HG02943 (cell line): ENCODE results near the gene CNKSR1.
A peak's percentile ranks its signal among the peaks of the same experiment; 100 is the strongest.

Experiments used
- ATAC-seq: cut with Tn5 transposase; IDR thresholded peaks from one replicate; pipeline ENCODE4 v1.9.1; 2021; ENCODE audit warnings: mild to moderate bottlenecking, low read depth, moderate library complexity; ENCODE audit not compliant: unreplicated experiment

Gene CNKSR1

DNA sequence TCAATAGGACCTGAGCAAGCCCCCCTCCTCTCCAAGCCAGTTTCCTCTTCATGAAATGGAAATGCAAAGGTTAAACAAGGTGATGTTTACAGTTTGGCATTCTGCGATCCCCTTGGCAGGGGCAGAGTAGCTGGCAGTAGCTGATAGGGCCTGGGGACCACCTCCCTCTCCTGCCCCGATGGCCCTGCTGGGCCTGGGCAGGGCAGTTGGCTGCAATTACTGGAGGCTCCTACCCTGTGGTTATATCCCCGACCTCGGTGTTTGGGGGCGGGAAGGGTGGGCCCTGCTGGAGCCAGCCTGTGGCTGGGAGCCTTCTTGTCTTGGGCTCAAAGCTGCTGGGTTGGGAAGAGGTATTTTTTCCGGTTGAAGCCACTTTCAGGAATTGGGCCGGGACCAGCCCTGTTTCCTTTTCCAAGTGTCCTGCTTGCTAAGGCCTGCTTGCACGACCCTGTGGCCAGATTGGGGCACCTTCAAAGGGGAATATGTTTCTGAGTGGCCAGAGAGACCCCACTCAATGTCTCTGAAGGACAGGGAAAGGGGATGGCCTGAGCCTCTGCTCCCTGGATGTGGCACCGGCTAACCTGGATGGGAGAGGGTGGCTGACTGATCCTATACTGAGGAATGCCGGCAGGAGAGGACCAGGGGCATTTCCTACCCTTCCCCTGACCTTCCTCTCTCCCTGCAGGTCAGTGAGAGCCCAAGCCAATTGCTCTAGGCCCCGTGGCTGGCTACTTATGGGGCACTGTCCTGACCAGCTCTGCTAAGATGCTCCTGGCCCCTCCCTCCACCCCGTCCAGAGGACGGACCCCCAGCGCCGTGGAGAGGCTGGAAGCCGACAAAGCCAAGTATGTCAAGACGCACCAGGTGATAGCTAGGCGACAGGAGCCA lies 16.5 kb upstream of the CNKSR1 start:
- no peak for ATAC-seq

DNA sequence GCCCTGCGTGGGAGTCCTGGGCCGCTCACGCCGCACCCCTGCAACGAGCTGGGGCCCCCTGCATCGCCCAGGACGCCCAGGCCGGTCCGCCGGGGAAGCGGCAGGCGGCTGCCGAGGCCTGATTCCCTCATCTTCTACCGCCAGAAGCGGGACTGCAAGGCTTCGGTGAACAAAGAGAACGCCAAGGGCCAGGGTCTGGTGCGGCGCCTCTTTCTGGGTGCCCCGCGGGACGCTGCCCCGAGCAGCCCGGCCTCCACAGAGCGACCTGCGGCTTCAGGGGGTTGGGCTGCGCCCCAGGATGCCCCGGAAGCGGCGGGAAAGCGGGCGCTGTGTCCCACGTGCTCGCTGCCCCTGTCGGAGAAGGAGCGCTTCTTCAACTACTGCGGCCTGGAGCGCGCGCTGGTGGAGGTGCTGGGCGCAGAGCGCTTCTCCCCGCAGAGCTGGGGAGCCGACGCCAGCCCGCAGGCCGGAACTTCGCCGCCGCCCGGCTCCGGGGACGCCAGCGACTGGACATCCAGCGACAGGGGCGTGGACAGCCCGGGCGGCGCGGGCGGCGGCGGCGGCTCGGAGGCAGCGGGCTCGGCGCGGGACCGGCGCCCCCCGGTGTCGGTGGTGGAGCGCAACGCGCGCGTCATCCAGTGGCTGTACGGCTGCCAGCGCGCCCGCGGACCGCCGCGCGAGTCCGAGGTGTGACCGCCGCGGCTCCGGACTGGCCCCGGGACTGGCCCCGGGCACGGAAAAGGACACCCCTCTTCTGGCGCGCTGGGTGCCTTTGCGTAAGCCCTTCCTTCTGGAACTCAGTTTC lies 15.7 kb upstream of the CNKSR1 start:
- no peak for ATAC-seq

DNA sequence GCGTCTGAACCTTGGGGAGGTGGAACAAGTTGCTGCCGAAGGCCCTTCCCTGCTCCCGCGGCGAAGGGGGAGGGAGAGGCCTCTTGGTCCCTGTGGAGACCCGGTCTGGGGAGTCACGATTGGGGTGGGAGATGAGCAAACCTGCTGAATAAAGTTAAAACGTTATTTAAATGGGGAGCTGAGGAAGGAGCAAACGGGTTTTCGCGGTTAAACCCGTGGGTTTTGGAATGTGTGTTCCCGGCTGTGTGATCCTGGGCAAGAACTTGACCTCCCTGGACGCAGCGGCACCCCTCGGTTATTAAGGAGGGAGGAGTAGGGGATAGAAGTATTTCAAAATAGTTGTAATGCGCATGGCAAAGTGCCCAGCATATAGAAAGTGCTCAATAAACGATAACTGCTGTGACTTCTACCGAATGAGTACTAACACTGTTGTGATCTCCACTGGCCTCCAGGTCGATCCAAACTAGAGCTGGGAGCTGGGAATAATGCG lies 15.0 kb upstream of the CNKSR1 start:
- no peak for ATAC-seq

DNA sequence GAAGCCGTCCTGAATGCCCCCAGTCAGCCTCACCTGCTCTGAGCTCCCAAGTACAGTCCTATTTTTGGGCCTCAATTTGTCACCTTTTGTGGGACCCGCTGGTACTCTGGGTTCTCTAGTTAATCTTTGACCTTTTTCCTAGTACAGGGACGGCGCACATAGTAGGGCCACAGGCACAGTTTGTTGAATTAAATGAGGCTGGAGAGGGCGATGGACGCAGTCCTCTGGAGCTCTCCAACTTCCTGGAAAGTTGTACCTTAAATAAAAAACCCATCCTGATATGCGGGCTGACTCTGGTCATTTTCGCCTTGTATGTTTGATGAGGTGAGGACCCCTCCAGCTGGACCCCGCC lies 13.6 kb upstream of the CNKSR1 start:
- ATAC-seq, result no peak

DNA sequence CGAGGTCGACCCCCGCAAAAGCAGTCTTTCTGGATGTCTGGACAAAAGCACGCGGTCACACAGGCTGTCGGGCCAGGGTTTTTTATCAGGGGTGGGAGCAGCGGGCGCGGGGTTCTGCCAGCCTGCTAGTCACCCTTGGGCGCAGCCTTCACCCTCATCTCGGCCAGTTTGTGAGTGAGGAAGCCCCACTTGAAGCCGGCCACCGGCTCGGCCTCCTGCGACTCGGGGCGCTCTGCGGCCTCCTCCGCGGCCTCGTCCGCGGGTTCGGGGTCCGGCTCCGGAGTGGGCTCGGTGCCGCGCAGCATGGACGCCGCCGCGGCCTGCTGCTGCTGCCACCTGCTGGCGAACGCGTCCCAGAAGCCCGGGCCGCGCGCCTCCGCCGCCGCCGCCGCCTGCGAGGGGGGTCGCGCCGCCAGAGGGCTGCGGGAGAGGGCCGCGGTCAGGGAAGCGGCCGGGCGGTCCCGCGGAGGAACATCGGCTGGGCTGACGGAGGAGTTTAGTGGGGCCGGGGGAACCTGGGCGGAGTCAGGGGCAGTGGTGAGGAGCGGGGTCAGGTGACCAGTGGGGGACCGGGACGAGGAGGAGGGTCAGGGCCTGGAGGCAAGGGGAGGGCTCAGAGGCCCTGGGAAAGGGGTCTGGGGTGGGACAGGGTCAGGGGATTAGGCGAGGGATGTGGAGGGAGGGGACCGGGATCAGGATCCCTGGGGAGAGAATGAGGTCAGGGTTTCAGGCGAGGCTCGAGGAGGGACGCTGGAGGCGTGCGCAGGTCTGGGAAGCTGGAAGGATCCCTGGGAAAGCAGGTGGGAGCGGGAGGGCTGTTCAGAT lies 13.0 kb upstream of the CNKSR1 start:
- ATAC-seq, result no peak

DNA sequence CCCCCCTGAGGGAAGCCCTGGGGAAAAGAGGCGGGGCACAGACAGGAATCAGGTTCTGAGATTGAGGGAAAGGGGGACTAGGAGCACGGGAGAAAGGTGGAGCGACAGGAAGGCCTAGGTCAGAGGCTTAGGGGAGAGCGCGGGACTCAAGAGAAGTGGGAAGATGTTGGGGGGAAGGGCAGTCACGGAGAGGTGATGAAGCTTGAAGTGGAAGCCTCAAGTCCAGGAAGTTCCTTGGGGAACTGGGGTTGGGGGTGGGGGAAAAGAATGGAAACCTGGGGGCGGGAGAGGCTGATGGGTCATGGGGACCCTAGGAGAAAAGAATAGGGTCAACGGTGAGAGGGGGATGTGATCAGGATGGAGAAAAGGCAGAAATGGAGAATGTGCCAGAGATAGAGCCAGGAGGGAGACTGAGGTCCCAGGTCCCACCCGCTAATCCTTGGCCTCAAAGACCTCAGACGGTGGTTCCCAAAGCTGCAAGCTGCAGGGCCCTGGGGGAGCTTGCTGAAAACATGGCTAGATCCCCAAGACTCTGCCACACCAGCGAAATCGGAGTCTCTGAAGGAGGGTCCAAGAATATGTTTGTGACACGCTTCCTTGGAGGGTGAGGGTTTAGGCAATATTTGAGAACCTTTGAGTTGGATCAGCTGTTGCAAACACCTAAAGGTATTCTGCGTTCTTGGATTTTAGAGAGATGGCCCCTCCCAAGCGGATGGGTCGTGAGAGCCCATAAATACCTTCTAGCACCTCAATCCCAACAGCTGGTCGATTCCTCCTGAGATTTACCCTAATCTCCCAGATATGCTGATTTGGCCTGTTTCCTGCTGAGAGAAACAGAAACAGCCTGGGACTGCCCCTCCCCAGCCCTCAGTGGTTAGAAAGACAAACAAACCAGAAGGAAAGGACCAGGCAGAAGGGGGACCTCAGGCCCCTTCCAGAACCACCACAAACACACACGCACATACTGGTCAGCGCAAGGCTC lies 12.1 kb upstream of the CNKSR1 start:
- ATAC-seq, result no peak

DNA sequence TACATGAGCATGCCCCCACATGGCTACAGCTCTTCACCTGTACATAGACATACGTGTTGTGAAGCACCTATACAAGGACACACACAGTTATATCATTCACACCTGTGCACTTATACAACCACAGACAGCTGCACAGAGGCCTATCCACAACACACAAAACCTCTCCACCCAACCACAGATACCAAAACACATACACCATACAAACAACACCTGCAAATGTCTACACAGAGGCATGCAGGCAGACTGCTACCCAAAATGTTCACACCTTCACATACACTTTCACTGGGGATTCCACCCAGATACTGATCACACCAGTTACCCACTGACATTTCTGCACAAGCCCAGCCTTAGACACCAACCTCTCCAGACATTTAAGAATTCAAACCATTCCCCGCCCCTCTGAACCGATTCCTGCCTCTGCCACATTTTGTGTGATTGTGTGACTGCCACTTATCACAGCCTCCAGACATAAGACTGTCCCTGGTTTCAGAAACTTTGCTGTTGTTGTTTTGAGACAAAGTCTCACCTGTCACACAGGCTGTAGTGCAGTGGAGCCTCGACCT lies 10.5 kb upstream of the CNKSR1 start:
- ATAC-seq, result no peak

DNA sequence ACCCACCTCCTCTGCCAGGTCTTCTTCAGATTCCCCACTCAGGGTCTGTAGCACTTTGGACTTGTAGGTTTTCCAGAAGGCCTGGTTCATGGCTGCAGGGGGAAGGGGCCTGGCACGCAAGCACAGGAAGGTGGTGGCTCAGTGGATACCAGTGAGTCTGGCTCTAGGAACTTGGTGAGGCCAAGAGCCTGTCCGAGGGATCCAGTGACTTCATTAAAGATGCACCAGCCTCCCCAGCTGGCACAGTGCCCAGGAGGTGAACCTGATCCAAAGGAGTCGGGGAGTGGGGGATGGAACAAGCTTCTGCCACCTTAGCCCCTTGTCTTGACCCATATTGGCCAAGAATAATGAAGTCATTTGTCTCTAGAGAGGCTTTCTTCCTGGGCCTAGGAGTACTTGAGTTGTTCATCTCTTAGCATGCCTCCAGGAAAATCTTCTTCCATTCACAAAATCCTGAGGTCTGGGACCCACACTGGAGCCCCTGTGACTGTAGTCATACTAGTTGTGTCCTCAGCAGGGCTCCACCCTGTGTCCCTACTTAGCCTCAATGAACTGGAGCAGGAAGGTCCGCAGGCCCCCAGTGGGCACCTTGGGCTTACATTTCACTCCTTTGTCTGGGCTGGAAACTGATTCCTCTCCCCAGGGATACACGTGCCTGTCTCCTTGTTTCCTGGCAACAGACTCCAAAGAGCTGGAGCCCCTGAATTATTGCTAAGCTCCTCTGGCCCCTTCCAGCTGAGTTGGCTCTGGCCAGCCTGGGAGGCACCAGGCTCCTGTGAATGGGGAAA lies 8.7 kb upstream of the CNKSR1 start, which contains the start of gene C1orf232:
Gene C1orf232, minus strand, starts transcription at position 554 of the 788 bp plus-strand sequence. Its CDS starts 464 bp downstream, at position 90.
- ATAC-seq, result no peak

DNA sequence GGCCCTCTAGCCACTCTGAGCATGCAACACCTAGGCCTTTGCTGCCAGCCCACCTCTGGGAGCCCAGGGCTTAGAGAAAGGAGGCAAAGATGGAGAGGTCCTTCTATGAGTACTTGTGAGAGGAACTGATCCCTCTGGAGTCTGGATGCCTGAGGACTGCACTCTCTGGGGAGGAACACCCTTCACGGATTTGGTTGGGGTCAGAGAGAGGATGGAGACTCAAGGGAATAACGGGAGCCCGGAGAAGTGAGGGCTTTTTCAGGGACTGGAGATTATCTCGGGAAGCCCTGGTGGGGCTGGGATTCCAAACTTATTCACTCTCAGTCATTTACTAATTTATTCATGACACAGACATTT lies 8.1 kb upstream of the CNKSR1 start:
- no peak for ATAC-seq

DNA sequence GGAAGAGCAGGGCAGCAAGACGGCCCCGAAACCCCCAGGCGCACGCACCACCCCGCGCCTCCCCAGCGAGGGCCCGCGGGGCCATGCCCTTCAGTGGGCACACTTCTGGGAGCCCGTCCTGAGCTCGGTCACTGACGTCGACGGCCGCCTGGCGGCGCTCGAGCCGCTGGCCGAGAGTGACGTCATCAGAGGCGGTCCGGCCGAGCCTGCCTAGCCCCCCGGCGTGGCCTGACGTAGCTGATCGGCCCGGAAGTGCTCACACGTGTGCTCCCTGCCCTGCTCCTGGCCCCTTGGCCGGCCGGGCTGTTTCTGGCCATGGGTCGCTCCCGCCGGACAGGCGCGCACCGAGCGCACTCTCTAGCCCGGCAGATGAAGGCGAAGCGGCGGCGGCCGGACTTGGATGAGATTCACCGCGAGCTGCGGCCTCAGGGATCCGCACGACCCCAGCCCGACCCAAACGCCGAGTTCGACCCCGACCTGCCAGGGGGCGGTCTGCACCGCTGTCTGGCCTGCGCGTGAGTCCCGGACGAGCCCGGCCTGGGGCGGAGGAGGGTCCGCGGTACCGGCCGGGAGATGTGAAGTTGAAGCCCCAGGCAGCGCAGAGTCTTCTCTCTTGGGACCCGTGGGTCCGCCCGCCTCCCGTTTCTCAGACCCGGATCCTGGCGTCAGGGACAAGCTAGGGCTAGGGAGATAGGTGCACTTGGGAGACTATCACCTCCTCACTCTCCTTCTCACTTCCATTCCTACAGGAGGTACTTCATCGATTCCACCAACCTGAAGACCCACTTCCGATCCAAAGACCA lies 7.4 kb upstream of the CNKSR1 start, which contains the start of gene ZNF593:
Gene ZNF593, plus strand, starts transcription at position 240 of the 803 bp plus-strand sequence. Its CDS starts 76 bp downstream, at position 316.
- peak; percentile 75 for ATAC-seq

DNA sequence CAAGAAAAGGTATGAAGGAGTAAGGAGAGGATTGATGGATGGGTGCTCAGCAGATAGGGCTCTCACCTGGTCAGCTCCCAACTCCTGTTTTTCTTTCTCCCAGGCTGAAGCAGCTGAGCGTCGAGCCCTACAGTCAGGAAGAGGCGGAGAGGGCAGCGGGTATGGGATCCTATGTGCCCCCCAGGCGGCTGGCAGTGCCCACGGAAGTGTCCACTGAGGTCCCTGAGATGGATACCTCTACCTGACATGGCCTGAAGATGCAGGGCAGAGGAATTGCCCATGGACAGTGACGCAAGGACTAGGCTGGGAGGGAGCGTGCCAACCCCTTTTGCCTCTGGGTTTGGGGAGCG lies 6.8 kb upstream of the CNKSR1 start:
- no peak for ATAC-seq

DNA sequence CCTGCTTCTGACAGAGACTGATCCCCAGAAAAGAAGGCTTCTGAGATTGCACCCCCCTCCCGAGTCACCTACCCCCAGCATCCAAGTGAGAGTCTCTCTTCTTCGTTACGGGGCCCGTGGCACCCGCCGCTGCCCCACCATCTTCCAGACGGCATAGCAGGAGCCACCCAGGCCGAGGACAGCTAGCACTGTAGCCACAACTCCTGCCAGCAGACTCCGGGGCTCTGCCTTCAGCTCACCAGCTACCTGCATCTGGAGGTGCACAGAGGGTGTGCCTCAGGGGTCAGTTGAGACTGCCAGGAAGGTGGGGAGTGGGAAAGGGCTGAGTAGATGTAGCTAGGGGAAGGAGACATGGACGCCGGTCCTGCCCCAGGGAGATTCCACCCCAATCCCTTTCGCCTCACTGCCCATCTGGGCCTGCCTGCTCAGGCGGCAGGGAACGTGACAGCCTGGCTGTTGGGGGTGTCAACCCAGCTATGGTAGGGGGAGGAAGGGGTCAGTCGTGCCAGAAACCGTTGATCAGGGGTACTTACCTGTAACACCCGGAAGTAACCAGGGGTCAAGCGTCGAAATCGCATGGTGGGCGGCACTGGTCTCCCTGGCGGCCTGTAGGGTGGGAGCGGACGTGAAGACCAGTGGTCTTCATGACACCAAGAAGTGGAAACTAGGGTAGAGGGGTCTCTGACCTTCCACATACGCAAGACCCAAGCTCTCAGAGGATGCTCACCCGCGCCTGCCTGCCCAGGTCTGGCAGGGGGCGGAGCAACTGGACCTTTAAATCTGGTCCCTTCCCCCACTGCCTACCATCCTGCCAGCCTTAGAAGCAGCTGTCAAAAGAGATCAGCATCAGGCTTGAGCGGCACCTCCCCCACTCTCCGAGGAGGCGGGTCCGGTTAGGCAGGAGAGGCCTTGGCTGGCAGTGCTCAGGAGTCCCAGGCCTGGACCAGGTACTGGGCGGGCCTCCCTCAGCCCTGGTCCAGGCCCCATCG lies 5.9 kb upstream of the CNKSR1 start, which contains the start of gene ZNF593OS:
Gene ZNF593OS, minus strand, starts transcription at position 749 of the 989 bp plus-strand sequence. Its CDS starts 171 bp downstream, at position 578.
- no peak for ATAC-seq

DNA sequence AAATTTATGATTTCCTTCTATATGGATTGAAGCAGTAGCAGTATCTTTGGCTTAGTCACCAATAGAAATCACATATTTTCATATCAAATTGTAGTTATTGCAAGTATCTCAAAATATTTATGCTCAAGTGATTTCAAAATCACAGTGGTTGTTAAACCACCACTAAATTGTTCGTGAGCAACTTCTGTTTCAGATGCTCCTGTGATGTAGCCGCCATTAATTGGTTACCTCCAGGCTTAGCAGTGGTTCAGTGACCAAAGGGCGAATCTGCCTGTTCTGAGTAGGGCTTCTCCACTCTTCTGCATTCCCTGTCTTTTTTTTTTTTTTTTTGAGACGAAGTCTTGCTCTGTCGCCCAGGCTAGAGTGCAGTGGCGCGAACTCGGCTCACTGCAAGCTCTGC lies 1.9 kb upstream of the CNKSR1 start:
- no peak for ATAC-seq

DNA sequence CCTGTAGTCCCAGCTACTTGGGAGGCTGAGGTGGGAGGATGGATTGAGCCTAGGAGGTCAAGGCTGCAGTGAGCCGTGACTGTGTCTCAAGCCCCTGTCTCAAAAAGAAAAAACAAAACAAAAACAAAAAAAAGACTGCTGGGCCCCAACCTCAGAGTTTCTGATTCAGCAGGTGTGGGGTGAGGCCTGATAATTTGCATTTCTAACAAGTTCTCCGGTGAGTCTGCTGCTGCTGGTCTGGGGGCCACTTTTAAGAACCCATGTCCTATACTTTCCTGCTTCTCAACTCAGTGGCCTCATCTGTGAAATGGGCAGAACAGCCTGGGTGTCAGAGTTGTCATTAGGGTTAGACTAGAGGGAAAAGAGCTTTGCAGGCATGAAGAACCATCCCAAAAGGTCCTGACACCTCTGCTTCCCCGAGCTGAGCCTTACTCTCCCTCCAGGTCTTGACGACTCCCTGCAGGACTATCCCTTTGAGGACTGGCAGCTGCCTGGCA lies 2.8 kb downstream of the CNKSR1 start:
- ATAC-seq, result no peak

DNA sequence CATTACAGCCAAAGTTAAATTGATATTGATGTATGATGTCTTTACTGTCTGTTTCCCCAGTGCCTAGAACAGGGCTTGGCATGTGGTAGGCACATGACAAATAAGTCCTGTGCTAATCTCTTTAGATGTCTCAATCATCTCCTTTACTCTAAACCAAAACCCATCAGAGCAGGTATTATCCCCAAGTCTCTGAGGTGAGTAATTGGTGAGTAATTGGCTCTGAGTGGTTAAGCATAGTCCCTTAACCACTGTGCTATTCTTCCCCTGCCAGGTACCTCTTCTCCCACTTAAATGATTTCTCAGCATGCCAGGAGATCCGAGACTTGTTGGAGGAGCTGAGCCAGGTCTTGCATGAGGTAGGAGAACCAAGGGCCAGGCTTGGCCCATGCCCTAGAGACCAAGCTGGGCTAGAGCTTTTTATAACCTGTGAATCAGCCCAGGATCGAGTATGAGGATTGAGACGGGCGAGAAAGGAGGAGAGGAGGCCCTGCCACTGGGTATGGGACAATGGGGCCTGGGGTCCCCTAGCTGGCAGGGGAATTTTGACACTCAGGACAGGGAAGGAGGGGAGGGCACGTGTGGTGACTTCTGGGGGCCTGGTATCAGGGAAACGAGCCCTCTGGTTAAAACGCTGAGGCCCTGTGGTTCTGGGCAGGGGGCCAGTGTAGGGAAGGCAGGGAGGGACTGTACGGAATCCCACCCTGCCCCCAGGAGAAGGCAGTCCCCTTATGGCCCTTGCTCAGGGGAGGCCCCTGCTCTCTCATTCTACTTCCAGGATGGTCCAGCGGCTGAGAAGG lies 4.5 kb downstream of the CNKSR1 start:
- ATAC-seq, result no peak
